MCF 10A (cell line): Measurements from ENCODE around the gene CTDNEP1. TPM values are rescaled to one million over a fixed set of nuclear protein-coding genes. Genes with fewer than 3 reads are reported as not detected.
A peak's percentile ranks its signal among the peaks of the same experiment; 100 is the strongest.

Experiments
- BruUV-seq: library from RNA; stranded (reverse); fragments of 400-500 nt; replicated peaks from 2 replicates; lab custom pipeline; 2021; lab: Mats Ljungman, UMichigan
- CTCF ChIA-PET: fragments of 300-600 bp; sonication (Branson Sonifier 250); formaldehyde crosslinking; extraction: SDS; loops from one replicate; lab custom pipeline; 2021; ENCODE audit warnings: antibody characterized with exemption, inconsistent platforms; lab: Yijun Ruan, JAX
- POLR2A ChIA-PET: fragments of 300-600, 350-650 bp; sonication (Branson Sonifier 250); formaldehyde crosslinking; extraction: SDS; loops from one replicate; lab custom pipeline; 2020; ENCODE audit warnings: antibody characterized with exemption, inconsistent platforms; lab: Yijun Ruan, JAX
- DNase-seq: peaks from one replicate; pipeline ENCODE4 v3.0.0-alpha.2; 2018; ENCODE audit not compliant: unreplicated experiment
- H3K27ac Mint-ChIP-seq: one replicate; pipeline ENCODE4 v1.8.0; 2022; ENCODE audit warnings: mild to moderate bottlenecking, low read depth, mixed read lengths; ENCODE audit not compliant: unreplicated experiment
- H3K27me3 Mint-ChIP-seq: one replicate; pipeline ENCODE4 v1.8.0; 2022; ENCODE audit warnings: mixed read lengths; ENCODE audit not compliant: insufficient read depth, unreplicated experiment
- H3K36me3 Mint-ChIP-seq: one replicate; pipeline ENCODE4 v1.8.0; 2022; ENCODE audit warnings: mild to moderate bottlenecking, moderate library complexity, mixed read lengths; ENCODE audit not compliant: insufficient read depth, unreplicated experiment
- H3K4me1 Mint-ChIP-seq: one replicate; pipeline ENCODE4 v1.8.0; 2022; ENCODE audit warnings: mixed read lengths; ENCODE audit not compliant: insufficient read depth, unreplicated experiment
- H3K4me3 Mint-ChIP-seq: one replicate; pipeline ENCODE4 v1.8.0; 2022; ENCODE audit warnings: mild to moderate bottlenecking, moderate library complexity, mixed read lengths; ENCODE audit not compliant: unreplicated experiment
- H3K9me3 Mint-ChIP-seq: one replicate; pipeline ENCODE4 v1.8.0; 2022; ENCODE audit warnings: mixed read lengths; ENCODE audit not compliant: unreplicated experiment
- CTCF ChIP-seq: fragments of 200-600 bp; IDR thresholded peaks from one replicate; pipeline ENCODE4 v1.8.0; 2022; ENCODE audit warnings: antibody characterized with exemption, mild to moderate bottlenecking; ENCODE audit not compliant: unreplicated experiment
- intact Hi-C: fragments of 100-400 bp; cut with micrococcal nuclease; formaldehyde crosslinking; loops from 2 replicates; pipeline ENCODE4 v1.14.1; 2022
- total RNA-seq: library from RNA; stranded (reverse); gene quantifications from 2 replicates; pipeline ENCODE4 v1.2.3, GENCODE V29; 2022

CTDNEP1 gene
- total RNA-seq, 1 experiment from 2014 or later, result 148 TPM

- peak; percentile 90 for DNase-seq
- intact Hi-C loops, result no loop called here
- POLR2A ChIA-PET, result interaction anchor here (1.1 to 3.9 kb wide), 3 partner anchors 21 to 43 kb away, joined by 3 to 31 read pairs (median 6); partner anchors contain the start of genes ACADVL, DLG4, GABARAP and PHF23
- no peak for TF ChIP-seq CTCF
- no peaks in the 10 kb centered on the region for H3K9me3 Mint-ChIP-seq
- H3K27me3 Mint-ChIP-seq, result no peaks in the 10 kb centered on the region
- H3K27ac Mint-ChIP-seq, result peak within 1 kb of the TSS; percentile 79
- peaks cover 19% of the 10 kb centered on the region for H3K36me3 Mint-ChIP-seq
- peak within 1 kb of the TSS; percentile 73 for H3K4me3 Mint-ChIP-seq
- CTCF ChIA-PET, result no interaction called here
- peaks cover 35% of the 10 kb centered on the region for H3K4me1 Mint-ChIP-seq
- no TSS peak for BruUV-seq
These were observed 10.8 kb upstream of the CTDNEP1 start, which contains the start of gene CLDN7 for GRCh38 chr17:7262192-7262934. Gene CLDN7, minus strand, starts transcription at chr17:7262478. Its CDS starts 435 bp downstream, at chr17:7262043.

DNA sequence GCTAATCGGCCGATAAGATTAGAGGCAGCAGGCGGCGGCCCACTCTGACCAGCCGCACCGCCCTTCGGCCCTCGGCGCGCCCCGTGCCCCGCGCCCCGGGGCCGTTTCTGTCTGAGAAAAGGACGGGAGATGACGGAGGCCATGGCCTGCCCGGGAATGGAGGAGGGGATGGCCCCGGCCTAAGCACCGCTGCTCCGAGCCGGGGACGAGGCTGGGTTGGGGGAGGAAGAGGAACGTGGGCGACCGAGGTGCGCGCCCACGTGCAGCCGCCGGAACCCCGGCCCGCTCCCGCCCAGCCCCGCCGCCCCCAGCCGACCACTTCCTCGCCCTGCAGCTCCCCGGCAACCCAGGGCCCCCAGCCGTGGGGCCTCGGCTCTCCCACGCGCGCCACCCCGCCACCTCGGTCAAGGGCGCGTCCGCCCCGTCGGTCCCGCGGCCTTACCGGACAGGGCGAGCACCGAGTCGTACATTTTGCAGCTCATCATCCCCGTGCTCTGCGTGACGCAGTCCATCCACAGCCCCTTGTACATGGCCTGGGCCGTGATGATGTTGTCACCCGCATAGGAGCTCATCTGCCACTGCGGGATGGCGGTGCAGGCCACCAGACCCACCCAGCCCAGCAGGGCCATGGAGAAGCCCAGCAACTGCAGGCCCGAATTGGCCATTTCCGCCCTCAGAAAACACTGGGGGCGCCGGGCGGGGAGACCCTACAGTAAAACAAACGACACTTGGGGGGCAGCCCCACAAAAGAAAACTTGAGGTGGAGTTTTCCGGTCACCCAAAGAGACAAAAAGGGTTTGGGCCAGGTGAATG lies 10.1 kb upstream of the CTDNEP1 start:
- DNase-seq, result no peak
- TF ChIP-seq CTCF, result no peak
- intact Hi-C loops, result no loop called here
- ChIA-PET POLR2A (interaction anchor here (0.6 to 1.2 kb wide), 3 partner anchors 22 to 160 kb away, joined by 3 to 6 read pairs (median 4); partner anchors contain the start of genes ACADVL, DLG4 and PHF23), CTCF (interaction anchor here (0.6 kb wide), 1 partner anchor 159 kb away, joined by 3 read pairs; no protein-coding TSS in a partner anchor)
- peak overlapping the region; percentile 79 for H3K27ac Mint-ChIP-seq
- no peaks in the 10 kb centered on the region for H3K27me3 Mint-ChIP-seq
- H3K4me3 Mint-ChIP-seq, result peak overlapping the region; percentile 73
- no peaks in the 10 kb centered on the region for H3K9me3 Mint-ChIP-seq
- no TSS peak for BruUV-seq
- peaks cover 35% of the 10 kb centered on the region for H3K4me1 Mint-ChIP-seq
- peaks cover 27% of the 10 kb centered on the region for H3K36me3 Mint-ChIP-seq

- TSS peak; percentile 75 for BruUV-seq
- Mint-ChIP-seq H3K27ac (peak overlapping the region; percentile 79), H3K9me3 (no peaks in the 10 kb centered on the region), H3K4me3 (peak overlapping the region; percentile 73), H3K27me3 (no peaks in the 10 kb centered on the region), H3K36me3 (peaks cover 35% of the 10 kb centered on the region), H3K4me1 (peaks cover 36% of the 10 kb centered on the region)
- intact Hi-C loops, result no loop called here
- POLR2A ChIA-PET, result interaction anchor here (0.6 to 7.7 kb wide), 10 partner anchors 10 to 225 kb away, joined by 3 to 92 read pairs (median 6); partner anchors contain the start of genes ACADVL, CTDNEP1, DLG4 and DVL2
- CTCF ChIA-PET, result interaction anchor here (0.6 kb wide), 1 partner anchor 160 kb away, joined by 3 read pairs; no protein-coding TSS in a partner anchor
- peak; percentile 87 for DNase-seq
- TF ChIP-seq CTCF, result no peak
These were observed 9.3 kb upstream of the CTDNEP1 start for GRCh38 chr17:7260651-7261378.
